Lung (tissue), 12 donors: Measurements from ENCODE around the gene DDX21. TPM values are rescaled to one million over a fixed set of nuclear protein-coding genes. Genes with fewer than 3 reads are reported as not detected.

ENCODE experiments used
- ATAC-seq: fragments of 200-7000 bp; cut with Tn5 transposase; one replicate; pipeline ENCODE4 v1.9.1; 2020; ENCODE audit warnings: moderate number of reproducible peaks; ENCODE audit not compliant: insufficient read depth, low FRiP score
- DNase-seq, 3 donors: peaks; one replicate each; pipeline ENCODE4 v3.0.0-alpha.2; 2013 to 2017
- H3K27ac ChIP-seq, 2 donors: one replicate each; pipeline ENCODE4 v1.5.1; 2013; ENCODE audit warnings: mild to moderate bottlenecking in 2 of 2, moderate library complexity in 2 of 2, control low read depth in 1 of 2, inconsistent platforms in 1 of 2, low read depth in 1 of 2, low read length in 1 of 2
- H3K27me3 ChIP-seq, 3 donors: one replicate each; pipeline ENCODE4 v1.5.1; 2013; ENCODE audit warnings: low read length in 2 of 3; ENCODE audit not compliant: control insufficient read depth in 3 of 3, insufficient read depth in 3 of 3
- H3K36me3 ChIP-seq, 4 donors: one replicate each; pipeline ENCODE4 v1.5.1; 2013; ENCODE audit warnings: low read length in 4 of 4, mild to moderate bottlenecking in 1 of 4, moderate library complexity in 1 of 4; ENCODE audit not compliant: control insufficient read depth in 4 of 4, insufficient read depth in 4 of 4
- H3K4me1 ChIP-seq, 5 donors: one replicate each; pipeline ENCODE4 v1.5.1; 2013; ENCODE audit warnings: low read length in 5 of 5, mild to moderate bottlenecking in 2 of 5, moderate library complexity in 1 of 5; ENCODE audit not compliant: control insufficient read depth in 5 of 5, insufficient read depth in 5 of 5
- H3K4me3 ChIP-seq: one replicate; pipeline ENCODE4 v1.5.1; 2013; ENCODE audit warnings: mild to moderate bottlenecking, control low read depth, moderate library complexity
- H3K9ac ChIP-seq, 2 donors: one replicate each; pipeline ENCODE4 v1.5.1; 2013; ENCODE audit warnings: low read length in 2 of 2, control low read depth in 1 of 2; ENCODE audit not compliant: insufficient read depth in 1 of 2
- H3K9me3 ChIP-seq, 4 donors: one replicate each; pipeline ENCODE4 v1.5.1; 2013; ENCODE audit warnings: low read length in 3 of 4, mild to moderate bottlenecking in 1 of 4, moderate library complexity in 1 of 4; ENCODE audit not compliant: control insufficient read depth in 4 of 4, insufficient read depth in 3 of 4
- CTCF ChIP-seq: IDR thresholded peaks from 2 replicates; pipeline ENCODE4 v1.5.1; 2012; ENCODE audit warnings: mild to moderate bottlenecking; ENCODE audit errors: control extremely low read depth, extremely low read depth
- whole genome bisulfite sequencing, 2 donors: extraction: QIAGEN DNeasy Blood & Tissue Kit; methylation state at CpG; one replicate each; pipeline ENCODE4 v1.1.7; 2013; 5-methylcytosine and 5-hydroxymethylcytosine counted together
- polyA plus RNA-seq, 2 donors: library from polyadenylated mRNA; stranded (reverse); fragments of 200-250 nt; gene quantifications; one replicate each; pipeline ENCODE4 v1.2.1, GENCODE V29; 2013
- total RNA-seq, 2 donors: library from RNA; depleted of rRNA in 1 of 2; stranded (reverse); fragments of >200 nt in 1 of 2; gene quantifications; one replicate each; pipeline ENCODE4 v1.2.1, GENCODE V29; 2014 to 2021
- donor health status: control.
- donor health status: control.
- donor health status: Bipolar disorder and iron deficiency.
- donor health status: healthy.
- donor health status: DM: yes; HTN: yes; CAD: no.

Gene DDX21
- total and polyA plus RNA-seq, 4 donors: 20.6 to 76.6 (median 46.9) TPM

- no peak overlapping the region for H3K4me3 ChIP-seq
- H3K4me1 ChIP-seq: peaks cover 0 to 8% (median 0%) of the 10 kb centered on the region in 5 donors
- H3K27me3 ChIP-seq: no peaks in the 10 kb centered on the region
- 68 to 83% methylated on average over 3 of the region's 3 CpGs for whole genome bisulfite sequencing, 2 donors
- ATAC-seq (no peak), DNase-seq (no peak)
- no peak overlapping the region for H3K9ac ChIP-seq
- no peak for TF ChIP-seq CTCF
- H3K9me3 ChIP-seq: no peaks in the 10 kb centered on the region
- peak overlapping the region; percentile 47 to 58 for H3K27ac ChIP-seq
- peaks cover 0 to 11% (median 7%) of the 10 kb centered on the region in 4 donors for H3K36me3 ChIP-seq
These were observed 41.2 kb downstream of the DDX21 start for GRCh38 chr10:68997211-68997610.

- Histone ChIP-seq H3K9me3 (no peaks in the 10 kb centered on the region), H3K4me3 (no peak overlapping the region), H3K4me1 (peaks cover 0 to 4% (median 0%) of the 10 kb centered on the region in 5 donors), H3K27me3 (no peaks in the 10 kb centered on the region), H3K9ac (no peak overlapping the region), H3K36me3 (peaks cover 3 to 19% (median 10%) of the 10 kb centered on the region in 4 donors), H3K27ac (no peak overlapping the region)
- peak; percentile 51 for TF ChIP-seq CTCF
- WGBS, 2 donors: 2 to 4% methylated on average over 1 of the region's 1 CpG
- peak in 2 of 3 donors; percentile 46 to 58 for DNase-seq
- no peak for ATAC-seq
These were observed 48.9 kb downstream of the DDX21 start for GRCh38 chr10:69004821-69005220.

GRCh38 chr10:69005704-69006485, 49.9 kb downstream of the DDX21 start:
- peaks cover 3 to 16% (median 11%) of the 10 kb centered on the region in 4 donors for H3K36me3 ChIP-seq

More at GRCh38 chr10:69005704-69006485, 49.9 kb downstream of the DDX21 start:
- Histone ChIP-seq H3K27me3 (no peaks in the 10 kb centered on the region), H3K4me3 (no peak overlapping the region), H3K9ac (no peak overlapping the region), H3K4me1 (peaks cover 0 to 4% (median 0%) of the 10 kb centered on the region in 5 donors), H3K27ac (no peak overlapping the region), H3K9me3 (no peaks in the 10 kb centered on the region)
- TF ChIP-seq CTCF: no peak
- no peak for ATAC-seq
- DNase-seq: no peak
- WGBS, 2 donors: 70 to 91% methylated on average over 6 of the region's 6 CpGs
